Measurements from ENCODE around the gene REXO1. TPM values are rescaled to one million over a fixed set of nuclear protein-coding genes. Genes with fewer than 3 reads are reported as not detected.

REXO1 gene
- total and polyA plus RNA-seq, 9 of the 15 experiments (the other 6 are each of a cell fraction or from before 2014, with no cell fraction given), result 0.04 to 63.3 (median 15.8) TPM

GRCh38 chr19:1873524-1874473 is 25.5 kb upstream of the REXO1 start:
- H3K27me3 ChIP-seq (ENCODE audit: control insufficient read depth in 2 of 2, insufficient read depth in 2 of 2, low read length in 2 of 2), result no peaks in the 10 kb centered on the region
- peak; percentile 12; the same call in 2 of the 3 replicates for ATAC-seq
- H3K4me3 ChIP-seq, result peak overlapping the region; percentile 100
- H3K4me2 ChIP-seq (ENCODE audit: insufficient read depth, low read length), result peak overlapping the region; percentile 85
- in situ Hi-C loops (cut with MboI), result no loop called here
- 7% methylated on average over 28 of the region's 29 CpGs for WGBS (ENCODE audit: insufficient coverage, low coverage, missing lambda C conversion rate)
- FAIRE-seq, result no peak
- peaks cover 70% of the 10 kb centered on the region for H3K79me2 ChIP-seq (ENCODE audit: control insufficient read depth, insufficient read depth, low read length)
- H3K36me3 ChIP-seq (ENCODE audit: control insufficient read depth, insufficient read depth, low read length), result peaks cover 37% of the 10 kb centered on the region; the same call in 2 of the 3 replicates
- CTCF ChIA-PET (ENCODE audit: low intra/inter-chr PET ratio), result no interaction called here
- POLR2A ChIA-PET, result interaction anchor here (0.6 to 1.9 kb wide), 4 partner anchors 10 to 218 kb away, joined by 3 to 8 read pairs (median 4); partner anchors contain the start of gene ABHD17A
- DNase-seq (ENCODE audit: extremely low read depth in 1 of 4, low spot score in 3 of 4), result peak in 3 of 4 experiments; percentile 54 to 57 (median 57)
- H3K4me1 ChIP-seq (replicated peaks in 1 of 2; ENCODE audit: control insufficient read depth in 2 of 2, insufficient read depth in 2 of 2, low read length in 2 of 2), result peaks cover 45 to 55% of the 10 kb centered on the region in 2 experiments
- peak overlapping the region; percentile 94 for H3K27ac ChIP-seq (ENCODE audit: extremely low read depth, low read depth, low read length)
- H3K9me1 ChIP-seq (ENCODE audit: control insufficient read depth, insufficient read depth, low read length), result no peaks in the 10 kb centered on the region
- intact Hi-C loops (cut with micrococcal nuclease), result loop anchor here (2.0 kb wide), 1 partner anchor 23 kb away; no protein-coding TSS in a partner anchor
- peak overlapping the region; percentile 30 for H2AFZ ChIP-seq (ENCODE audit: low read depth, low read length)
- peak overlapping the region; percentile 94 to 95 for H3K9ac ChIP-seq (ENCODE audit: insufficient read depth in 1 of 2, low read depth in 2 of 2, low read length in 2 of 2)
- no peaks in the 10 kb centered on the region for H3K9me3 ChIP-seq (replicated peaks; ENCODE audit: control insufficient read depth, insufficient read depth, low read depth, low read length)
- no TSS peak for BruUV-seq (replicated peaks)
- peaks cover 5% of the 10 kb centered on the region; the same call in 1 of the 2 replicates for H4K20me1 ChIP-seq (replicated peaks; ENCODE audit: control insufficient read depth, insufficient read depth, low read length)
- no peak for TF ChIP-seq XRCC5 (IDR thresholded peaks at IDR 0.05; ENCODE audit: low read depth, low read length)
- 0 out of 2 replicates have a peak, but pooled peaks have one; percentile 56 for TF ChIP-seq LCOR (CRISPR knock-in tag; IDR thresholded peaks at IDR 0.05)
- TF ChIP-seq CAMTA2 (CRISPR knock-in tag; conservative IDR thresholded peaks at IDR 0.05), result no peak; the same call in 1 of the 2 replicates
- no peak for TF ChIP-seq NFRKB (IDR thresholded peaks at IDR 0.05; ENCODE audit: low read depth)
- no peak for TF ChIP-seq SRSF7 (optimal IDR thresholded peaks at IDR 0.05; ENCODE audit: low read depth, low read length)
- peak; percentile 60 for TF ChIP-seq MYC (IDR thresholded peaks at IDR 0.05; ENCODE audit: low read depth, low read length)
- no peak for TF ChIP-seq MYC (CRISPR knock-in tag; IDR thresholded peaks at IDR 0.05; ENCODE audit: borderline replicate concordance, low read depth)
- TF ChIP-seq KDM5B (IDR thresholded peaks at IDR 0.05; ENCODE audit: insufficient replicate concordance, low read depth, low read length), result peak; percentile 13
- TF ChIP-seq NR4A1 (CRISPR knock-in tag; IDR thresholded peaks at IDR 0.05), result no peak
- TF ChIP-seq NR4A1 (tag; IDR thresholded peaks at IDR 0.05), result no peak
- peak; percentile 74 for TF ChIP-seq SOX6 (IDR thresholded peaks at IDR 0.05)
- TF ChIP-seq NFIC (IDR thresholded peaks at IDR 0.05), result peak; percentile 79
- no peak for TF ChIP-seq ZNF217 (CRISPR knock-in tag; IDR thresholded peaks at IDR 0.05)
- TF ChIP-seq EP300 (IDR thresholded peaks at IDR 0.05; ENCODE audit: low read length), result peak; percentile 3; the same call in 1 of the 2 replicates
- TF ChIP-seq FOXK2 (conservative IDR thresholded peaks at IDR 0.05 in 1 of 2, IDR thresholded peaks at IDR 0.05 in 1 of 2; ENCODE audit: low read depth in 2 of 2), result peak in 1 of 2 experiments; percentile 89; a peak in 2 of 4 replicates
- TF ChIP-seq NONO (IDR thresholded peaks at IDR 0.05; ENCODE audit: low read depth in 2 of 2, low read length in 1 of 2), result peak in 1 of 2 experiments; percentile 87; a peak in 2 of 4 replicates
- TF ChIP-seq ELK1 (CRISPR knock-in tag; IDR thresholded peaks at IDR 0.05), result no peak
- peak in 1 of 2 experiments; percentile 20 for TF ChIP-seq E2F6 (IDR thresholded peaks at IDR 0.05; ENCODE audit: borderline replicate concordance in 1 of 2, extremely low read depth in 1 of 2, insufficient read depth in 1 of 2, insufficient read length in 1 of 2, low read depth in 1 of 2, low read length in 1 of 2, poor library complexity in 1 of 2, severe bottlenecking in 1 of 2)
- TF ChIP-seq SAP30 (IDR thresholded peaks at IDR 0.05; ENCODE audit: borderline replicate concordance, insufficient read depth, low read depth, low read length, poor library complexity, severe bottlenecking), result peak; percentile 26

All from K562 (cell line).